Ishikawa (cell line): ENCODE results near the gene DOCK2.

Experiments
- EGR1 ChIP-seq: IDR thresholded peaks from 2 replicates; pipeline ENCODE4 v1.6.1; 2012
- EP300 ChIP-seq: IDR thresholded peaks from 2 replicates; pipeline ENCODE4 v1.6.1; 2012; ENCODE audit warnings: borderline replicate concordance
- FOXM1 ChIP-seq: IDR thresholded peaks from 2 replicates; pipeline ENCODE4 v1.6.1; 2012; ENCODE audit warnings: low read depth, borderline replicate concordance
- TF ChIP-seq, protein P1 (sequence below): IDR thresholded peaks from 2 replicates; pipeline ENCODE4 v1.6.1; 2012; ENCODE audit warnings: low read depth, mild to moderate bottlenecking

DNA sequence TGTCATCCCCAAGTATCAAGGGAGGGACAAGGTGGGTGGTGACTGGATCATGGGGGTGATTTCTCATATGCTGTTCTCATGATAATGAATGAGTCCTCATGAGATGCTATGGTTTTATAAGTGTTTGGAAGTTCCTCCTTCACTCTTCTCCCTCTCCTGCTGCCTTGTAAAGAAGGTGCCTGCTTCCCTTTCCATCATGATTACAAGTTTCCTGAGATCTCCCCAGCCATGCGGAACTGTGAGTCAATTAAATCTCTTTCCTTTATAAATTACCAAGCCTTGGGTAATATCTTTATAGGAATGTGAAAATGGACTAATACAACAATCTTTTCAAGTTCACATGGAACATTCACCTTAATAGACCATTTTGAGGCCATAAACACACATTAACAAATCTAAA is 21.5 kb upstream of the DOCK2 start:
- TF ChIP-seq EP300 (no peak), FOXM1 (no peak), EGR1 (no peak)
- TF ChIP-seq, protein P1, sequence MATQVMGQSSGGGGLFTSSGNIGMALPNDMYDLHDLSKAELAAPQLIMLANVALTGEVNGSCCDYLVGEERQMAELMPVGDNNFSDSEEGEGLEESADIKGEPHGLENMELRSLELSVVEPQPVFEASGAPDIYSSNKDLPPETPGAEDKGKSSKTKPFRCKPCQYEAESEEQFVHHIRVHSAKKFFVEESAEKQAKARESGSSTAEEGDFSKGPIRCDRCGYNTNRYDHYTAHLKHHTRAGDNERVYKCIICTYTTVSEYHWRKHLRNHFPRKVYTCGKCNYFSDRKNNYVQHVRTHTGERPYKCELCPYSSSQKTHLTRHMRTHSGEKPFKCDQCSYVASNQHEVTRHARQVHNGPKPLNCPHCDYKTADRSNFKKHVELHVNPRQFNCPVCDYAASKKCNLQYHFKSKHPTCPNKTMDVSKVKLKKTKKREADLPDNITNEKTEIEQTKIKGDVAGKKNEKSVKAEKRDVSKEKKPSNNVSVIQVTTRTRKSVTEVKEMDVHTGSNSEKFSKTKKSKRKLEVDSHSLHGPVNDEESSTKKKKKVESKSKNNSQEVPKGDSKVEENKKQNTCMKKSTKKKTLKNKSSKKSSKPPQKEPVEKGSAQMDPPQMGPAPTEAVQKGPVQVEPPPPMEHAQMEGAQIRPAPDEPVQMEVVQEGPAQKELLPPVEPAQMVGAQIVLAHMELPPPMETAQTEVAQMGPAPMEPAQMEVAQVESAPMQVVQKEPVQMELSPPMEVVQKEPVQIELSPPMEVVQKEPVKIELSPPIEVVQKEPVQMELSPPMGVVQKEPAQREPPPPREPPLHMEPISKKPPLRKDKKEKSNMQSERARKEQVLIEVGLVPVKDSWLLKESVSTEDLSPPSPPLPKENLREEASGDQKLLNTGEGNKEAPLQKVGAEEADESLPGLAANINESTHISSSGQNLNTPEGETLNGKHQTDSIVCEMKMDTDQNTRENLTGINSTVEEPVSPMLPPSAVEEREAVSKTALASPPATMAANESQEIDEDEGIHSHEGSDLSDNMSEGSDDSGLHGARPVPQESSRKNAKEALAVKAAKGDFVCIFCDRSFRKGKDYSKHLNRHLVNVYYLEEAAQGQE = no peak
